H1 (cell line): ENCODE results near the gene ELMO1. TPM values are rescaled to one million over a fixed set of nuclear protein-coding genes. Genes with fewer than 3 reads are reported as not detected.

Experiments
- CTCF ChIA-PET: fragments of 300-600 bp; sonication (Branson Sonifier 250); formaldehyde crosslinking; loops from one replicate; lab custom pipeline; 2021; ENCODE audit not compliant: partially characterized antibody; lab: Charles Lee
- POLR2A ChIA-PET: fragments of 300-600 bp; sonication (Branson Sonifier 250); formaldehyde crosslinking; loops from one replicate; lab custom pipeline; 2021; ENCODE audit warnings: inconsistent platforms; ENCODE audit not compliant: partially characterized antibody; lab: Charles Lee
- DNase-seq, 2 experiments: peaks; one replicate each; pipeline versions ENCODE4 v3.0.0 to v3.0.0-alpha.2; 2010 to 2022; ENCODE audit warnings: low spot score in 2 of 2, low read depth in 1 of 2, mixed read lengths in 1 of 2
- FAIRE-seq: peaks from 2 replicates; lab custom pipeline; 2011; peaks lifted over from hg19 to GRCh38; lab: Jason Lieb, UNC
- H2AFZ ChIP-seq: 2 replicates; pipeline ENCODE4 v1.8.1; 2012; ENCODE audit warnings: low read length, inconsistent platforms
- H2AK5ac ChIP-seq: 2 replicates; pipeline ENCODE4 v1.6.1; 2013; ENCODE audit warnings: low read depth, low read length
- H2BK120ac ChIP-seq: replicated peaks from 2 replicates; pipeline ENCODE3; 2013; ENCODE audit warnings: low read depth, low read length, inconsistent platforms
- H2BK12ac ChIP-seq: 2 replicates; pipeline ENCODE4 v1.6.1; 2013; ENCODE audit warnings: low read depth, low read length
- H2BK15ac ChIP-seq: 2 replicates; pipeline ENCODE4 v1.6.1; 2013; ENCODE audit warnings: low read length
- H2BK20ac ChIP-seq: 2 replicates; pipeline ENCODE4 v1.6.1; 2013; ENCODE audit warnings: low read length
- H2BK5ac ChIP-seq: 2 replicates; pipeline ENCODE4 v1.6.1; 2013; ENCODE audit warnings: low read depth, low read length
- H3K14ac ChIP-seq: 2 replicates; pipeline ENCODE4 v1.6.1; 2013; ENCODE audit warnings: inconsistent platforms; ENCODE audit not compliant: insufficient read length
- H3K18ac ChIP-seq: 2 replicates; pipeline ENCODE4 v1.6.1; 2013; ENCODE audit warnings: low read length; ENCODE audit errors: extremely low read depth
- H3K23ac ChIP-seq: 2 replicates; pipeline ENCODE4 v1.6.1; 2013; ENCODE audit warnings: inconsistent platforms; ENCODE audit not compliant: insufficient read length
- H3K23me2 ChIP-seq: 2 replicates; pipeline ENCODE4 v1.6.1; 2013; ENCODE audit warnings: low read depth, low read length
- H3K27ac ChIP-seq: 2 replicates; pipeline ENCODE4 v1.6.1; 2011; ENCODE audit warnings: low read depth, low read length, inconsistent platforms
- H3K27me3 ChIP-seq, 4 experiments: replicated peaks in 1 of 4; 1 replicate in 1 of 4; 2 replicates in 3 of 4; pipeline versions ENCODE4 v1.6.1 to v1.8.1; 2011 to 2013; ENCODE audit warnings: low read length in 3 of 4, mild to moderate bottlenecking in 3 of 4, inconsistent platforms in 2 of 4, mixed read lengths in 2 of 4, moderate library complexity in 1 of 4; ENCODE audit not compliant: control insufficient read depth in 3 of 4, insufficient read depth in 3 of 4; ENCODE audit errors: extremely low read depth in 1 of 4
- H3K36me3 ChIP-seq, 4 experiments: 2 replicates each; pipeline versions ENCODE4 v1.6.1 to v1.8.1; 2011 to 2013; ENCODE audit warnings: mild to moderate bottlenecking in 4 of 4, low read length in 3 of 4, moderate library complexity in 2 of 4, control low read depth in 1 of 4, inconsistent platforms in 1 of 4; ENCODE audit not compliant: insufficient read depth in 4 of 4, control insufficient read depth in 2 of 4
- H3K4ac ChIP-seq: replicated peaks from 2 replicates; pipeline ENCODE3; 2013; ENCODE audit warnings: low read length, low read depth, mixed read lengths, inconsistent platforms; ENCODE audit not compliant: insufficient read length
- H3K4me1 ChIP-seq, 4 experiments: replicated peaks in 1 of 4; 1 replicate in 1 of 4; 2 replicates in 3 of 4; pipeline versions ENCODE4 v1.6.1 to v1.8.1; 2011 to 2013; ENCODE audit warnings: low read length in 3 of 4, inconsistent platforms in 2 of 4, mixed read lengths in 1 of 4; ENCODE audit not compliant: insufficient read depth in 4 of 4, control insufficient read depth in 3 of 4
- H3K4me2 ChIP-seq, 2 experiments: 2 replicates each; pipeline versions ENCODE4 v1.6.1 to v1.8.1; 2011 to 2013; ENCODE audit warnings: low read depth in 2 of 2, low read length in 2 of 2, control low read depth in 1 of 2, inconsistent platforms in 1 of 2, mild to moderate bottlenecking in 1 of 2; ENCODE audit not compliant: insufficient read depth in 1 of 2
- H3K4me3 ChIP-seq, 4 experiments: fragments of 200-600, 300-600 bp in 1 of 4; sonication (generic), shearing (Covaris generic), sonication (Bioruptor Twin) in 1 of 4; 2 replicates each; pipeline versions ENCODE4 v1.5.1 to v1.8.1; 2011 to 2016; ENCODE audit warnings: low read length in 4 of 4, low read depth in 3 of 4, control low read depth in 2 of 4, inconsistent platforms in 2 of 4, mild to moderate bottlenecking in 2 of 4, mixed read lengths in 1 of 4, moderate library complexity in 1 of 4; ENCODE audit not compliant: insufficient read depth in 2 of 4; ENCODE audit errors: extremely low read depth in 1 of 4
- H3K56ac ChIP-seq: replicated peaks from 2 replicates; pipeline ENCODE3; 2013; ENCODE audit warnings: low read depth, mild to moderate bottlenecking, mixed read lengths, low read length, inconsistent platforms; ENCODE audit not compliant: insufficient read length
- H3K79me1 ChIP-seq: 2 replicates; pipeline ENCODE4 v1.6.1; 2013; ENCODE audit warnings: low read depth, low read length, control low read depth
- H3K79me2 ChIP-seq, 2 experiments: 2 replicates each; pipeline versions ENCODE4 v1.6.1 to v1.8.1; 2012 to 2013; ENCODE audit warnings: low read length in 2 of 2, mild to moderate bottlenecking in 2 of 2, inconsistent platforms in 1 of 2; ENCODE audit not compliant: insufficient read depth in 2 of 2, control insufficient read depth in 1 of 2
- H3K9ac ChIP-seq, 4 experiments: replicated peaks in 1 of 4; 1 replicate in 1 of 4; 2 replicates in 3 of 4; pipeline versions ENCODE4 v1.6.1 to v1.8.1; 2011 to 2013; ENCODE audit warnings: low read depth in 3 of 4, low read length in 3 of 4, control low read depth in 2 of 4, mild to moderate bottlenecking in 2 of 4, moderate library complexity in 2 of 4, inconsistent platforms in 1 of 4; ENCODE audit errors: extremely low read depth in 1 of 4
- H3K9me3 ChIP-seq, 2 experiments: 2 replicates each; pipeline versions ENCODE4 v1.6.1 to v1.8.1; 2012 to 2013; ENCODE audit warnings: mild to moderate bottlenecking in 2 of 2, moderate library complexity in 2 of 2, control low read depth in 1 of 2, inconsistent platforms in 1 of 2, low read depth in 1 of 2, low read length in 1 of 2, mixed read lengths in 1 of 2; ENCODE audit not compliant: insufficient read depth in 2 of 2
- H4K20me1 ChIP-seq, 2 experiments: replicated peaks in 1 of 2; 2 replicates each; pipeline versions ENCODE3 to v1.8.1; 2011 to 2013; ENCODE audit warnings: inconsistent platforms in 2 of 2, low read length in 2 of 2, mild to moderate bottlenecking in 1 of 2; ENCODE audit not compliant: insufficient read depth in 2 of 2, control insufficient read depth in 1 of 2
- H4K5ac ChIP-seq: 2 replicates; pipeline ENCODE4 v1.6.1; 2013; ENCODE audit warnings: low read length, low read depth, mixed read lengths, inconsistent platforms; ENCODE audit not compliant: insufficient read length
- H4K8ac ChIP-seq: 2 replicates; pipeline ENCODE4 v1.8.0; 2013; ENCODE audit warnings: mild to moderate bottlenecking, moderate library complexity, low read length, inconsistent platforms; ENCODE audit not compliant: insufficient read depth; ENCODE audit errors: extremely low read depth
- H4K91ac ChIP-seq: replicated peaks from 2 replicates; pipeline ENCODE3; 2013; ENCODE audit warnings: low read length, mixed read lengths, inconsistent platforms; ENCODE audit not compliant: insufficient read length
- ATF3 ChIP-seq: IDR thresholded peaks from 2 replicates; pipeline ENCODE4 v1.6.1; 2011; ENCODE audit warnings: low read depth, mild to moderate bottlenecking, low read length; ENCODE audit not compliant: insufficient read depth
- BACH1 ChIP-seq: IDR thresholded peaks from 2 replicates; pipeline ENCODE4 v1.6.1; 2012; ENCODE audit warnings: low read length, improper control_type of control experiment
- EP300 ChIP-seq, 2 experiments: IDR thresholded peaks; 1 replicate in 1 of 2; 2 replicates in 1 of 2; pipeline ENCODE4 v1.6.1; 2011 to 2012; ENCODE audit warnings: low read depth in 2 of 2, low read length in 2 of 2, mild to moderate bottlenecking in 2 of 2, borderline replicate concordance in 1 of 2, inconsistent platforms in 1 of 2, moderate library complexity in 1 of 2
- SIRT6 ChIP-seq: IDR thresholded peaks from one replicate; pipeline ENCODE4 v1.7.1; 2012; ENCODE audit warnings: low read length, inconsistent platforms
- SRF ChIP-seq: IDR thresholded peaks from 2 replicates; pipeline ENCODE4 v1.6.1; 2011; ENCODE audit warnings: mild to moderate bottlenecking, low read depth, low read length, moderate library complexity
- TAF1 ChIP-seq: IDR thresholded peaks from 2 replicates; pipeline ENCODE4 v1.6.1; 2011; ENCODE audit warnings: mild to moderate bottlenecking, low read depth, low read length
- WGBS, 2 experiments: shearing (Covaris generic) in 1 of 2; methylation state at CpG; one replicate each; pipeline versions ENCODE4 v1.1.6 to v1.1.7; 2013 to 2015; ENCODE audit warnings: low lambda C conversion rate in 2 of 2, mixed read lengths in 2 of 2, inconsistent platforms in 1 of 2, low coverage in 1 of 2, missing lambda C conversion rate in 1 of 2; ENCODE audit not compliant: insufficient replicate concordance in 2 of 2, insufficient coverage in 1 of 2, insufficient read length in 1 of 2; ENCODE audit errors: extremely low coverage in 1 of 2, missing lambda C conversion rate in 1 of 2; 5-methylcytosine and 5-hydroxymethylcytosine counted together
- polyA plus RNA-seq, 7 experiments: library from polyadenylated mRNA; depleted of rRNA in 3 of 7; stranded (reverse) in 5 of 7; unstranded in 2 of 7; fragments of >200 nt in 5 of 7; fragments of 200-250 nt in 2 of 7; gene quantifications; 1 replicate in 5 of 7; 2 replicates in 1 of 7; 4 replicates in 1 of 7; pipeline versions ENCODE4 v1.2.1 to v1.2.3, GENCODE V29; 2011 to 2013; ENCODE audit warnings: missing spikeins in 2 of 7, mixed read lengths in 2 of 7
- total RNA-seq: library from RNA; stranded (reverse); fragmentation: NEBNext Ultra II Directional; extraction: Animal tissue kit (Norgen Biotek cat#: 25700); gene quantifications from 2 replicates; pipeline ENCODE4 v1.2.1, GENCODE V29; 2021
- TF ChIP-seq, protein P1 (sequence below): IDR thresholded peaks from 2 replicates; pipeline ENCODE4 v1.6.1; 2012; ENCODE audit warnings: low read length, inconsistent platforms

ELMO1 gene
- total and polyA plus RNA-seq, 2 of the 8 experiments (the other 6 are each of a cell fraction or from before 2014, with no cell fraction given), result 18.4 to 21.0 TPM

DNA sequence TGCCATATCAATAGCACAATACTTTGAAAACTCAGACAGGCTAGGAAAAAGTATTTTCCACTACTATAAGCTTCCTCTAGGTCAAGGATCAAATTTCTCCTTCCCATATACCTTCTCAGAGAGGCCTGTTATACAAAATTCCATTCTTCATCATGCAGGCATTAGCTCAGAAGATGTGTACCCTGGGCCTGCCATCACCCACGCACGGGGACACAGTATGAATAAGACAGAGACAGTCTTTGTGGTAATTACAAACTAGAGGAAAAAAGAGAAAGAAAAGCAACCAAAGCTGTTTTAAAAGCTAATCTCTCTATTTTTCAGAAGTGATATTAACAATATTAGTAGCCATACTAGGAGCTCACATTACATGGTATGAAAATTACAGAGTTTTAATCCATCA lies 487.6 kb downstream of the ELMO1 start:
- DNase-seq (no peak), FAIRE-seq (no peak)
- Histone ChIP-seq H3K79me2 (no peaks in the 10 kb centered on the region), H4K20me1 (no peaks in the 10 kb centered on the region), H3K23me2 (no peaks in the 10 kb centered on the region), H3K56ac (no peak overlapping the region), H4K91ac (no peak overlapping the region), H3K18ac (peak overlapping the region; percentile 28; the same call in 1 of the 2 replicates), H2BK12ac (no peak overlapping the region), H3K14ac (no peak overlapping the region), H3K4me2 (no peak overlapping the region), H3K79me1 (no peaks in the 10 kb centered on the region), H2BK5ac (no peak overlapping the region), H3K36me3 (no peaks in the 10 kb centered on the region), H3K4ac (no peak overlapping the region), H3K9me3 (peaks cover 8% of the 10 kb centered on the region in 2 experiments; a peak in 3 of 4 replicates), H4K8ac (no peak overlapping the region), H2AK5ac (no peak overlapping the region), H3K23ac (no peak overlapping the region), H4K5ac (no peak overlapping the region), H3K4me3 (no peak overlapping the region), H3K9ac (no peak overlapping the region), H2AFZ (no peak overlapping the region), H3K27me3 (no peaks in the 10 kb centered on the region), H3K27ac (no peak overlapping the region), H3K4me1 (peaks cover 0 to 6% (median 2%) of the 10 kb centered on the region in 4 experiments; a peak in 4 of 7 replicates), H2BK120ac (no peak overlapping the region), H2BK20ac (peak overlapping the region; percentile 84; the same call in 1 of the 2 replicates), H2BK15ac (no peak overlapping the region)
- CTCF ChIA-PET, result interaction anchor here (0.9 to 4.9 kb wide), 12 partner anchors 10 to 474 kb away, joined by 3 to 22 read pairs (median 3); no protein-coding TSS in a partner anchor
- TF ChIP-seq, protein P1, sequence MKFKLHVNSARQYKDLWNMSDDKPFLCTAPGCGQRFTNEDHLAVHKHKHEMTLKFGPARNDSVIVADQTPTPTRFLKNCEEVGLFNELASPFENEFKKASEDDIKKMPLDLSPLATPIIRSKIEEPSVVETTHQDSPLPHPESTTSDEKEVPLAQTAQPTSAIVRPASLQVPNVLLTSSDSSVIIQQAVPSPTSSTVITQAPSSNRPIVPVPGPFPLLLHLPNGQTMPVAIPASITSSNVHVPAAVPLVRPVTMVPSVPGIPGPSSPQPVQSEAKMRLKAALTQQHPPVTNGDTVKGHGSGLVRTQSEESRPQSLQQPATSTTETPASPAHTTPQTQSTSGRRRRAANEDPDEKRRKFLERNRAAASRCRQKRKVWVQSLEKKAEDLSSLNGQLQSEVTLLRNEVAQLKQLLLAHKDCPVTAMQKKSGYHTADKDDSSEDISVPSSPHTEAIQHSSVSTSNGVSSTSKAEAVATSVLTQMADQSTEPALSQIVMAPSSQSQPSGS, result no peak
- TF ChIP-seq SIRT6, result no peak
- TF ChIP-seq TAF1, result no peak
- no peak for TF ChIP-seq ATF3
- no peak for TF ChIP-seq EP300 (IDR thresholded peaks at IDR 0.05; ENCODE audit: borderline replicate concordance in 1 of 2, low read depth in 2 of 2, low read length in 2 of 2)
- no peak for TF ChIP-seq SRF
- no peak for TF ChIP-seq BACH1
- 94% methylated on average over 2 of the region's 2 CpGs; no CpG with 5 or more reads in 1 of the 2 experiments for WGBS, 2 experiments
- POLR2A ChIA-PET, result no interaction called here
